GM10248 (cell line): ENCODE data around the gene RAP1A.

Experiments
- CTCF ChIA-PET: fragments of 300-600 bp; sonication (Branson Sonifier 250); formaldehyde crosslinking; extraction: SDS; loops from one replicate; lab custom pipeline; 2021; ENCODE audit warnings: antibody characterized with exemption; lab: Yijun Ruan, JAX
- POLR2A ChIA-PET: fragments of 350-650 bp; sonication (Branson Sonifier 250); formaldehyde crosslinking; extraction: SDS; loops from one replicate; lab custom pipeline; 2020; ENCODE audit warnings: antibody characterized with exemption; lab: Yijun Ruan, JAX
- DNase-seq: peaks from one replicate; pipeline ENCODE4 v3.0.0; 2012; ENCODE audit errors: extremely low spot score
- TF ChIP-seq, protein P1 (sequence below): IDR thresholded peaks from 2 replicates; pipeline ENCODE4 v1.5.1; 2012; ENCODE audit warnings: mild to moderate bottlenecking, low read depth; ENCODE audit errors: extremely low read depth, missing control alignments, control extremely low read depth

The RAP1A gene

DNA sequence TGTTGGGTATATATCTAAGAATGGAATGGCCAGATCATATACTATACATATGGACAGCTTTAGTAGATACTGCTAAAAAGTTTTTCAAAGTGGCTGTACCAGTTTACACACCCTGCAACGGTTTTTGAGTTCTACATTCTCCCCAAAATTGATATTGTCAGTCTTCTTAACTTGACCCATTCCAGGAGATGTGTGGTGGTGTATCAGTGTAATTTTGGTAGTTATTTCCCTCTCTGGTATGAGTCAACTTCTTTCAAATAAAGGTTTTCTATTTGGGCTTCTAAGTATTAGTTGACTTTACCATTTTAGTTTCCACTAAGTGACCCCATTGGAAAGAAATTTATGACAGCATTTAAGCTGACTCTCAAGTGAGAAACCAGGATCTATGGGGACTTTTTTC is 90.4 kb downstream of the RAP1A start:
- no peak for DNase-seq
- POLR2A ChIA-PET = no interaction called here
- TF ChIP-seq, protein P1, sequence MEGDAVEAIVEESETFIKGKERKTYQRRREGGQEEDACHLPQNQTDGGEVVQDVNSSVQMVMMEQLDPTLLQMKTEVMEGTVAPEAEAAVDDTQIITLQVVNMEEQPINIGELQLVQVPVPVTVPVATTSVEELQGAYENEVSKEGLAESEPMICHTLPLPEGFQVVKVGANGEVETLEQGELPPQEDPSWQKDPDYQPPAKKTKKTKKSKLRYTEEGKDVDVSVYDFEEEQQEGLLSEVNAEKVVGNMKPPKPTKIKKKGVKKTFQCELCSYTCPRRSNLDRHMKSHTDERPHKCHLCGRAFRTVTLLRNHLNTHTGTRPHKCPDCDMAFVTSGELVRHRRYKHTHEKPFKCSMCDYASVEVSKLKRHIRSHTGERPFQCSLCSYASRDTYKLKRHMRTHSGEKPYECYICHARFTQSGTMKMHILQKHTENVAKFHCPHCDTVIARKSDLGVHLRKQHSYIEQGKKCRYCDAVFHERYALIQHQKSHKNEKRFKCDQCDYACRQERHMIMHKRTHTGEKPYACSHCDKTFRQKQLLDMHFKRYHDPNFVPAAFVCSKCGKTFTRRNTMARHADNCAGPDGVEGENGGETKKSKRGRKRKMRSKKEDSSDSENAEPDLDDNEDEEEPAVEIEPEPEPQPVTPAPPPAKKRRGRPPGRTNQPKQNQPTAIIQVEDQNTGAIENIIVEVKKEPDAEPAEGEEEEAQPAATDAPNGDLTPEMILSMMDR = no peak
- CTCF ChIA-PET = interaction anchor here (3.9 to 7.1 kb wide), 2 partner anchors 8 to 201 kb away, joined by 24 to 77 read pairs; no protein-coding TSS in a partner anchor

DNA sequence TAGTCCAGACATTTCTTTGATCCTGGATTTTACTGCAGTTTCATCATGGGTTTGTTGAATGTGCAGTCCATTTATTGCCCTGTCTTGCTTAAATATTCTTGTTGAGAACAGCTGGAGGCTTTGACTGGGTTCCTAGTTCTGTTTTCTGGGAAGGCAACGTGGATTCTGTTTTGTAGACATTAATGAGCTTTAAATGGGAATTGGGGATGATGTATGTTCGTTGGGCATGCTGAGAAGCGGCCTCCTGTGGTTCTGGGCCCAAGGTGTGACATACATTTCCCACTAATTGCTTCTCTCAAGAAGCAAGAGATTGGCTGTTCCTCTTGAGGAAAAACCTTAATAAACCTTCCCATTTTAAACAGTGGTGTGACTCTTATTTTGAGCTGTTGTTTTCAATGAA is 96.7 kb downstream of the RAP1A start:
- CTCF ChIA-PET = interaction anchor here (0.9 to 7.1 kb wide), 12 partner anchors 12 to 235 kb away, joined by 3 to 77 read pairs (median 4); partner anchors contain the start of gene INKA2
- TF ChIP-seq, protein P1 = no peak
- POLR2A ChIA-PET = no interaction called here
- no peak for DNase-seq

DNA sequence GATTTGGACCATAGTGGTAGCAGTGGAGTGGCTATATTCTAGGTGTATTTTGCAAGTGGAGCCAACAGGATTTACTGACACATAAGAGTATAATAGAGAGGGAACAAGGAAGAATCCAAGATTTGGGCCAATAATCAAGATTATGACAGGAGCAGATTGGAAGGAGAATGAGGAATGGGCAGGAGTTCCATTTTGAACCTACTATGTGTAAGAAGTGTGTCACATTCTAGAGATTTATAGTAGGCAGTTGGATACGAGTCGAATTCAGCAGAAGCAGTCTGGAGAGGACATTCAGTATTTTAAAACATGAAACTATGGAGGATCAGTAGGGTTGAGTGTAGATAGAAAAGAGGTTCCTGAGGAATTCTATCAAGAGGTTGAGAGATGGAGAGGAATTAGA is 97.9 kb downstream of the RAP1A start:
- TF ChIP-seq, protein P1 = no peak
- CTCF ChIA-PET = interaction anchor here (2.0 to 5.8 kb wide), 2 partner anchors 19 to 51 kb away, joined by 13 to 51 read pairs; partner anchors contain the start of gene INKA2
- POLR2A ChIA-PET = no interaction called here
- DNase-seq = no peak

DNA sequence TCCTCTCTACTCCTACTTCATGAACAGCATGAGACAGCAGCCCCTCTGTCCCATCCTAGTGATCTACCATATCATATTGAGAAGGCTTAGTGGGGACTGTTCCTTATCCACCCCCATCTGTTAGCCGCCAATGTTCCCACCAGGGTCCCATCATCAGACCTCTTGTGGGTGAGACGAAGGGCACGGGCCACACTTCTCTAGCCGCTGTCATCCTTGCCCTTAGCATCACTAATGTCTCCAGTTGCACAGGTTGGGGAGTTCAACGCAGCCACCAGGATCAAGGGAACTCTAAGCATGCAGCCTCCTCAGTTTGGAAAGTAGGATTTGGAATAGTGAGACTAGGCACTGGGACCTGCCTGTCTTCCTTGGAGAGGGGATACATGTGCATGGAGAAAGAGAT is 99.5 kb downstream of the RAP1A start:
- TF ChIP-seq, protein P1 = no peak
- ChIA-PET POLR2A (no interaction called here), CTCF (interaction anchor here (1.8 kb wide), 1 partner anchor 28 kb away, joined by 4 read pairs; no protein-coding TSS in a partner anchor)
- DNase-seq = no peak

DNA sequence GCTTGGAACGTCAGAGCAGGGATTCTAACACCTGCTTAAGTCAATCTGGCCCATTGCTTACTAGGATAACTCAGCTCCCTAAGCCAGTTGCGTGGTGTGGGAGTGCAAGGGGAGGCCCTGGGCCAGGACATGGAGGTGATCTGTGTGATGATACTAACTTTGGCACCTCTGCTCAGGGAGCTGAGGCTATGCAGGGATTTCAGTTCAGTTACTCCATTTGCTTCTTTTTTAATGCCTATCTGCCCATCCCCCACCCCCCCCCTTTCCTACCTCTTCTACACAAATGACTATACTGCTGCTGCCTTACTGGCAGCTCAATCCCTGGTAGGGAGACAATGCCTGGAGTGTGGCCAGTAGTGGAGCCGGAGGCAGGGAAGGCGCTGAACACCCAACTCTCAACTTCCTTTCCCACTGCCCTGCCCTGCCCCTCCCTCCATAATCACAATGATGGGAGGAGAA is 100.1 kb downstream of the RAP1A start:
- TF ChIP-seq, protein P1 = no peak
- ChIA-PET POLR2A (no interaction called here), CTCF (interaction anchor here (1.8 kb wide), 1 partner anchor 27 kb away, joined by 4 read pairs; no protein-coding TSS in a partner anchor)
- DNase-seq = no peak

DNA sequence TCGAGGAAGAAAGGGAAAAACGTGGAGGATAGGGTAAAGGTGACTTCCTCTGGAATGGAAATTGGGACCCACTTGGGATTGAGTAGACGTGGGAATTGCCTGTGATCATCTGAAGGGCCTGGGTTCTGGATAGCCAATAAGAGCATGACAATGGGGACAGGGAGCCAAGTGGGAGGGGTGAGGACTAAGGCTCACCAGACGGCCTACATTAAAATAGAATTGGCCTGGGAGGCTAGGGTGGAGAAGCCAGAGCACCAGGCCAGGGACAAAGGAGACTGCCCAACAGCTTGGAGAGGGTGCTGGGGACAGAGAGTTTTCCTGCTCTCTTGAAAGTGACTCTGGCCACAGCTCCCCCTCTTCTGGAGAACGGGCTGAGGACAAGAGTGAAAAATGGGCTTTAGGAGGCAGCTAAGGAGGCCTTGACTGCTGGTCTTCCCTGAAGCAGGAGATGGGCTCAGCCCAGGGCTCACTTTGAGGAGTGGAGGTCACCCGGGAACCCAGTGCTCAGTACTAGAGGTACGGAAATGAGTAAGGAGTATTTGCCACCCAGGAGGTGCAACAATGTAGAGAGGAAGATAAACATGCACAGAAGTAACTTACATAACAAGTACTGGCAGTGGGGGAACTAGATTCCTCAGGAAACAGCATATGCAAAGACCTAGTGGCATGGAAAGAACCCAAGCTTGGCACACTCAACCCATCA is 100.8 kb downstream of the RAP1A start:
- DNase-seq = no peak
- TF ChIP-seq, protein P1 = no peak
- ChIA-PET POLR2A (interaction anchor here (0.6 kb wide), 1 partner anchor 15 kb away, joined by 3 read pairs; no protein-coding TSS in a partner anchor), CTCF (interaction anchor here (1.3 kb wide), 1 partner anchor 213 kb away, joined by 4 read pairs; no protein-coding TSS in a partner anchor)
